ENCODE results near the gene ZNF182.

- TF ChIP-seq CTCF (IDR thresholded peaks at IDR 0.05), result no peak
- TF ChIP-seq POLR2A (IDR thresholded peaks at IDR 0.05), result no peak
Observed at GRCh38 chrX:48028091-48028490, 24.3 kb upstream of the ZNF182 start.

Measured in esophagus squamous epithelium (tissue), 4 donors.